ENCODE data around the gene PYDC2. TPM values are rescaled to one million over a fixed set of nuclear protein-coding genes. Genes with fewer than 3 reads are reported as not detected.

The PYDC2 gene
- not detected for total RNA-seq

GRCh38 chr3:191461113-191461595 is at the start of gene PYDC2:
TSS of gene PYDC2 (plus strand) at chr3:191461163. CDS start at chr3:191461163, 0 bp downstream.

Small RNAs within 50 kb of the gene (small RNA-seq; reads per million reads assigned to genes)
- gene PYDC2 (ENCODE audit: low replicate concordance), result not detected

Other genes starting within 250 kb of the PYDC2 start
- 64.0 TPM for gene CCDC50, start 131.8 kb upstream of the PYDC2 start, total RNA-seq
- gene UTS2B, start 130.6 kb upstream of the PYDC2 start, total RNA-seq, result 1.2 TPM